ENCODE measurements around the gene TCF15.

DNA sequence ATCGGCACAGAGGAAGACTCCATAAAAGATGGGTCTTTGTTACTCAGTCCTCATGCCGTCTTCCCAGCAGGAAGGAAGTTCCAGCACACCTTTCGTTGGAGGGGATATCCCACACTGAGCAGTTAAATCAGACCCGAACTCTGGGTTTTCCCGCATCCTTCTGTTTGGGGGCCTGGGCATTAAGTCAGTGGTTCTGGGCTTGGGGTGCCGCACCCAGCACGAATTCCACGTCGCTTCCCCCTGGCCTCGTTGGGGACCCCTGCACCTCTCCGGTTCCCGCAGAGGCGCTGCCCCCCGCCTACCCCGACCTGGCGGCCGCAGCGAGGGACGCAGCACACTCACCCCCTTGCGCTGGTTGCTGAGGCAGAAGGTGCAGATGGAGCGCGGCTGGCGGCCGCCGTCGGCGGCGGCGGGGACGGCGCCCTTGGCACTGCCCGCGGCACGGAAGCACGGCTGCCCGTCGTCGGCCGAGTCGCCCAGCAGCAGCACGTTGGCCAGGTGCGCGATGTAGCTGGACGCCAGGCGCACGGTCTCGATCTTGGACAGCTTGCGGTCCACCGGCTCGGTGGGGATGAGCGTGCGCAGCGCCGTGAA is 641 bp downstream of the TCF15 start:
- TF ChIP-seq POLR2AphosphoS5 (IDR thresholded peaks at IDR 0.05) (no peak), CTCF (IDR thresholded peaks at IDR 0.05 in 8 of 11, conservative IDR thresholded peaks at IDR 0.05 in 3 of 11) (no peak)
